ENCODE measurements around the gene RWDD4.

Gene RWDD4

GRCh38 chr4:183600189-183600685 is 58.7 kb downstream of the RWDD4 start:
- H2BK15ac ChIP-seq (ENCODE audit: low read depth, poor library complexity, severe bottlenecking), result no peak overlapping the region

GRCh38 chr4:183599690-183600089 is 59.3 kb downstream of the RWDD4 start:
- H3K79me1 ChIP-seq (replicated peaks; ENCODE audit: low read length, poor library complexity, severe bottlenecking), result no peaks in the 10 kb centered on the region

More at GRCh38 chr4:183600189-183600685, 58.7 kb downstream of the RWDD4 start:
- no peaks in the 10 kb centered on the region for H3K79me1 ChIP-seq (replicated peaks; ENCODE audit: low read length, poor library complexity, severe bottlenecking)
- no peak overlapping the region for H3K23ac ChIP-seq (ENCODE audit: low read length in 2 of 2)
- H2AK5ac ChIP-seq (ENCODE audit: low read length, severe bottlenecking), result no peak overlapping the region
- H3K4ac ChIP-seq (ENCODE audit: low read depth in 1 of 2, low read length in 2 of 2), result no peak overlapping the region
- H4K8ac ChIP-seq (ENCODE audit: low read length), result no peak overlapping the region
- no peak overlapping the region for H3K18ac ChIP-seq (ENCODE audit: low read depth in 1 of 2, low read length in 2 of 2)
- no peak overlapping the region for H3K27ac ChIP-seq (ENCODE audit: low read length, poor library complexity, severe bottlenecking)
- no peak overlapping the region for H3K4me3 ChIP-seq (ENCODE audit: insufficient read depth in 1 of 2, low read depth in 1 of 2, low read length in 2 of 2)
- no peak overlapping the region for H2BK12ac ChIP-seq (ENCODE audit: low read length in 2 of 2)
- H3K36me3 ChIP-seq (ENCODE audit: control insufficient read depth in 1 of 2, insufficient read depth in 2 of 2, low read depth in 1 of 2, low read length in 2 of 2), result no peaks in the 10 kb centered on the region
- H3K27me3 ChIP-seq (ENCODE audit: control insufficient read depth in 1 of 2, insufficient read depth in 1 of 2, low read length in 2 of 2), result no peaks in the 10 kb centered on the region
- H3K4me1 ChIP-seq (ENCODE audit: control insufficient read depth, insufficient read depth, low read depth, low read length), result peaks cover 2% of the 10 kb centered on the region
- H4K91ac ChIP-seq (ENCODE audit: low read length), result no peak overlapping the region
- WGBS, result 96% methylated on average over 2 of the region's 3 CpGs
- peak; percentile 24 for DNase-seq
- no peak overlapping the region for H2AFZ ChIP-seq (ENCODE audit: low read depth, low read length)
- no peak overlapping the region for H3K14ac ChIP-seq (ENCODE audit: low read length in 2 of 2)
- H3K4me2 ChIP-seq (ENCODE audit: low read length, poor library complexity, severe bottlenecking), result no peak overlapping the region
- H3K9ac ChIP-seq (ENCODE audit: low read length), result no peak overlapping the region
- no peaks in the 10 kb centered on the region for H3K9me3 ChIP-seq (ENCODE audit: control insufficient read depth, low read length)
- no peak overlapping the region for H2BK5ac ChIP-seq (ENCODE audit: low read depth, low read length, poor library complexity, severe bottlenecking)
- no peak overlapping the region for H2BK120ac ChIP-seq (ENCODE audit: low read depth, low read length)

GRCh38 chr4:183599284-183599683 is 59.7 kb downstream of the RWDD4 start:
- no peak overlapping the region for H3K9ac ChIP-seq (ENCODE audit: low read length)
- H3K18ac ChIP-seq (ENCODE audit: low read depth in 1 of 2, low read length in 2 of 2), result no peak overlapping the region
- no peak overlapping the region for H3K27ac ChIP-seq (ENCODE audit: low read length, poor library complexity, severe bottlenecking)
- H3K4me2 ChIP-seq (ENCODE audit: low read length, poor library complexity, severe bottlenecking), result no peak overlapping the region
- no peak overlapping the region for H3K23ac ChIP-seq (ENCODE audit: low read length in 2 of 2)
- no peak overlapping the region for H3K14ac ChIP-seq (ENCODE audit: low read length in 2 of 2)
- H2AK5ac ChIP-seq (ENCODE audit: low read length, severe bottlenecking), result no peak overlapping the region
- H2BK12ac ChIP-seq (ENCODE audit: low read length in 2 of 2), result no peak overlapping the region
- no peak for DNase-seq
- H3K4me1 ChIP-seq (ENCODE audit: control insufficient read depth, insufficient read depth, low read depth, low read length), result peaks cover 2% of the 10 kb centered on the region
- H3K79me1 ChIP-seq (replicated peaks; ENCODE audit: low read length, poor library complexity, severe bottlenecking), result no peaks in the 10 kb centered on the region
- H3K36me3 ChIP-seq (ENCODE audit: control insufficient read depth in 1 of 2, insufficient read depth in 2 of 2, low read depth in 1 of 2, low read length in 2 of 2), result no peaks in the 10 kb centered on the region
- no peaks in the 10 kb centered on the region for H3K9me3 ChIP-seq (ENCODE audit: control insufficient read depth, low read length)
- H3K4ac ChIP-seq (ENCODE audit: low read depth in 1 of 2, low read length in 2 of 2), result no peak overlapping the region
- H2BK15ac ChIP-seq (ENCODE audit: low read depth, poor library complexity, severe bottlenecking), result no peak overlapping the region
- H3K27me3 ChIP-seq (ENCODE audit: control insufficient read depth in 1 of 2, insufficient read depth in 1 of 2, low read length in 2 of 2), result no peaks in the 10 kb centered on the region
- no peak overlapping the region for H4K8ac ChIP-seq (ENCODE audit: low read length)
- H2AFZ ChIP-seq (ENCODE audit: low read depth, low read length), result no peak overlapping the region
- no peak overlapping the region for H2BK5ac ChIP-seq (ENCODE audit: low read depth, low read length, poor library complexity, severe bottlenecking)
- H4K91ac ChIP-seq (ENCODE audit: low read length), result no peak overlapping the region
- no peak overlapping the region for H3K4me3 ChIP-seq (ENCODE audit: insufficient read depth in 1 of 2, low read depth in 1 of 2, low read length in 2 of 2)
- H2BK120ac ChIP-seq (ENCODE audit: low read depth, low read length), result no peak overlapping the region

More at GRCh38 chr4:183599690-183600089, 59.3 kb downstream of the RWDD4 start:
- H4K8ac ChIP-seq (ENCODE audit: low read length), result no peak overlapping the region
- H2BK5ac ChIP-seq (ENCODE audit: low read depth, low read length, poor library complexity, severe bottlenecking), result no peak overlapping the region
- no peak overlapping the region for H3K4me2 ChIP-seq (ENCODE audit: low read length, poor library complexity, severe bottlenecking)
- H3K18ac ChIP-seq (ENCODE audit: low read depth in 1 of 2, low read length in 2 of 2), result no peak overlapping the region
- H3K27me3 ChIP-seq (ENCODE audit: control insufficient read depth in 1 of 2, insufficient read depth in 1 of 2, low read length in 2 of 2), result no peaks in the 10 kb centered on the region
- no peak overlapping the region for H3K27ac ChIP-seq (ENCODE audit: low read length, poor library complexity, severe bottlenecking)
- H2BK120ac ChIP-seq (ENCODE audit: low read depth, low read length), result no peak overlapping the region
- no peak overlapping the region for H3K23ac ChIP-seq (ENCODE audit: low read length in 2 of 2)
- H3K14ac ChIP-seq (ENCODE audit: low read length in 2 of 2), result no peak overlapping the region
- no peak overlapping the region for H4K91ac ChIP-seq (ENCODE audit: low read length)
- H2AK5ac ChIP-seq (ENCODE audit: low read length, severe bottlenecking), result no peak overlapping the region
- no peak overlapping the region for H3K4me3 ChIP-seq (ENCODE audit: insufficient read depth in 1 of 2, low read depth in 1 of 2, low read length in 2 of 2)
- no peak overlapping the region for H2BK15ac ChIP-seq (ENCODE audit: low read depth, poor library complexity, severe bottlenecking)
- no peak overlapping the region for H2AFZ ChIP-seq (ENCODE audit: low read depth, low read length)
- no peak overlapping the region for H3K4ac ChIP-seq (ENCODE audit: low read depth in 1 of 2, low read length in 2 of 2)
- no peaks in the 10 kb centered on the region for H3K9me3 ChIP-seq (ENCODE audit: control insufficient read depth, low read length)
- no peak overlapping the region for H2BK12ac ChIP-seq (ENCODE audit: low read length in 2 of 2)
- DNase-seq, result no peak
- H3K36me3 ChIP-seq (ENCODE audit: control insufficient read depth in 1 of 2, insufficient read depth in 2 of 2, low read depth in 1 of 2, low read length in 2 of 2), result no peaks in the 10 kb centered on the region
- no peak overlapping the region for H3K9ac ChIP-seq (ENCODE audit: low read length)
- peaks cover 2% of the 10 kb centered on the region for H3K4me1 ChIP-seq (ENCODE audit: control insufficient read depth, insufficient read depth, low read depth, low read length)

GRCh38 chr4:183596067-183596757 is 62.8 kb downstream of the RWDD4 start:
- no peak for DNase-seq
- Histone ChIP-seq H2AK5ac (ENCODE audit: low read length, severe bottlenecking) (no peak overlapping the region), H3K23ac (ENCODE audit: low read length in 2 of 2) (no peak overlapping the region), H3K27ac (ENCODE audit: low read length, poor library complexity, severe bottlenecking) (no peak overlapping the region), H3K36me3 (ENCODE audit: control insufficient read depth in 1 of 2, insufficient read depth in 2 of 2, low read depth in 1 of 2, low read length in 2 of 2) (no peaks in the 10 kb centered on the region), H2BK15ac (ENCODE audit: low read depth, poor library complexity, severe bottlenecking) (no peak overlapping the region), H4K8ac (ENCODE audit: low read length) (no peak overlapping the region), H2BK5ac (ENCODE audit: low read depth, low read length, poor library complexity, severe bottlenecking) (no peak overlapping the region), H3K27me3 (ENCODE audit: control insufficient read depth in 1 of 2, insufficient read depth in 1 of 2, low read length in 2 of 2) (no peaks in the 10 kb centered on the region), H2BK12ac (ENCODE audit: low read length in 2 of 2) (no peak overlapping the region), H2AFZ (ENCODE audit: low read depth, low read length) (no peak overlapping the region), H3K4ac (ENCODE audit: low read depth in 1 of 2, low read length in 2 of 2) (no peak overlapping the region), H2BK120ac (ENCODE audit: low read depth, low read length) (no peak overlapping the region), H3K9ac (ENCODE audit: low read length) (no peak overlapping the region), H3K14ac (ENCODE audit: low read length in 2 of 2) (no peak overlapping the region), H3K9me3 (ENCODE audit: control insufficient read depth, low read length) (no peaks in the 10 kb centered on the region), H3K4me3 (ENCODE audit: insufficient read depth in 1 of 2, low read depth in 1 of 2, low read length in 2 of 2) (no peak overlapping the region), H3K79me1 (replicated peaks; ENCODE audit: low read length, poor library complexity, severe bottlenecking) (no peaks in the 10 kb centered on the region), H4K91ac (ENCODE audit: low read length) (no peak overlapping the region), H3K4me2 (ENCODE audit: low read length, poor library complexity, severe bottlenecking) (no peak overlapping the region), H3K4me1 (ENCODE audit: control insufficient read depth, insufficient read depth, low read depth, low read length) (peaks cover 2% of the 10 kb centered on the region), H3K18ac (ENCODE audit: low read depth in 1 of 2, low read length in 2 of 2) (no peak overlapping the region)
- 73% methylated on average over 1 of the region's 2 CpGs for WGBS
